Middle frontal gyrus (tissue), 1 donor: Measurements from ENCODE around the gene NRIP3.

Source experiments
- DNase-seq: peaks from one replicate; pipeline ENCODE4 v3.0.0-alpha.2; 2015; ENCODE audit warnings: low spot score; ENCODE audit errors: extremely low spot score

The NRIP3 gene

DNA sequence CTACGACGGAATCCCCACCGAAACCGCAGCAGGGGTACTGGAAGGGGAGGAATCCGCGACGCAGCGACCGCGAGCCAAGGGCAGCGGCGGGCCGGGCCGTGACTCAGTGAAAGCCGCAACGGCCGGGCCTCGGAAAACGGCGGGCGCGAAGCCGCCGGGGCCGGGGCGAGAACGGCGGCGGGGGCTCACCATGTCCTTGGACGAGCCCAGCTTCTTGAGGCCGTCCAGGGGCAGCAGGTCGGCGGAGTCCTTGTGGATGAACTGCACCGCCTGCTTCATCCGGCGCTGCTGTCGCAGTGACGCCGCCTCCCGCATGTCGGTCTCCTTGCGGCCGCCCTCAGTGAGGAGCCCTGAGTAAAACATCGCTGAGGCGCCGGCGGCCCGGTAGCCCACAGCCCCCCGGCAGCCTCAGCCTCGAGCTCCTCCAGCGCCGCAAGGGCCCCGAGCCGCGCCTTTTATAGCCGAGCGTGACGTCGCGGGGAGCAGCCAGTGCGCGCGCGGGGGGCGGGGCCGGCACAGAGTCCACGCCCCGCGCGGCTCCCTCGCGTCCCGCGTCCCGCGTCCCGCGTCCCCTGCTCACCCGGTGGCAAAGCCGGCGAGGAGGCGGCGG, at the start of gene NRIP3:
TSS of gene NRIP3 (minus strand) at position 429 of the 610 bp plus-strand sequence. CDS start at position 363, 66 bp downstream.
- peak; percentile 19 for DNase-seq

DNA sequence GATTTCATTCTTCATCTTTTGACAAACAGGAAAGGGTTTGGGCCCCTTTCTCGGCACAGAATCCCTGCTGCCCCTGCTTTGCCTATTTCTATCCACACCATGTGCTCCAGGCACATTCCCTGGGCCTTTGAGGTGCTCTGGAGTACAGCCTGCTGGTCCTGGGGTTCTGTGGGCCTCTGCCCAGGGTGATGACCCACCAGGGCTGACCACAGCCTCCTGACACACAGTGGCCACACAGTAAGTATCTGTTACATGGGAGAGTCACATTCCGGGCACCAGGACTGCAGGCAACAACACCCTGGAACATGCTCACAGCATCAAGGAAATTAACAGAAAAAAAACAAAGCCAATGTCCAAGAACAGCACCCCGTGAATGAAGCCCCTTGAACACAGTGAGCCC, 48.5 kb upstream of the NRIP3 start:
- no peak for DNase-seq

- DNase-seq = no peak
Observed at GRCh38 chr11:9049959-9050358, 46.2 kb upstream of the NRIP3 start.

- no peak for DNase-seq
Observed at GRCh38 chr11:9047964-9048523, 44.2 kb upstream of the NRIP3 start.

GRCh38 chr11:9046481-9046880, 42.7 kb upstream of the NRIP3 start:
- DNase-seq = no peak

- DNase-seq = no peak
Observed at GRCh38 chr11:9042488-9042887, 38.7 kb upstream of the NRIP3 start.

GRCh38 chr11:9041747-9042146, 37.9 kb upstream of the NRIP3 start:
- DNase-seq = no peak

DNA sequence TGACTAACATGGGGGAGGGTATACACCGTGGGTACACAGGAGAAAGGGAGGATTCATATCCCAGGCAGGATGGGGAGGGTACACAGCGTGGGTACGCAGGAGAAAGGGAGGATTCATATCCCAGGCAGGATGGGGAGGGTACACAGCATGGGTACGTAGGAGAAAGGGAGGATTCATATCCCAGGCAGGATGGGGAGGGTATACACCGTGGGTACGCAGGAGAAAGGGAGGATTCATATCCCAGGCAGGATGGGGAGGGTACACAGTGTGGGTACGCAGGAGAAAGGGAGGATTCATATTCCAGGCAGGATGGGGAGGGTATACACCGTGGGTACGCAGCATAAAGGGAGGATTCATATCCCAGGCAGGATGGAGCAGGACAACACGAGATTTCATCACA, 36.6 kb upstream of the NRIP3 start:
- DNase-seq = no peak

DNA sequence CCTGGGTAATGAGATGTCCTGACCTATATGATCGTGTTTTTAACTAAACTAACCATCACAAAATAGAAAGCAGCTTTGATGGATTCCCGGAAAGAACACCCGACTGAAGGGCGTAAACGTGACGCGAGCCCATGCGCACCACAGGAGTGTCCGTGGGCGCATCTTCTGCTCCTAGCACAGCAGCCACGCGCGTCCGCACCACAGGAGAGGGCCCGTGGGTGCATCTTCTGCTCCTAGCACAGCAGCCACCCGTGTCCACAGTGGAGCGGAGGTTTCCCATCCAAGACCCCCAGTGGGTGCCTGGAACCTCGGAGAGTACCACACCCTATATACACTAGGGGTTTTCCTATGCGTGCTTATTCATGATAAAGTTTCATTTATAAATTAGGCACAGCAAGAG, 36.1 kb upstream of the NRIP3 start:
- no peak for DNase-seq

DNA sequence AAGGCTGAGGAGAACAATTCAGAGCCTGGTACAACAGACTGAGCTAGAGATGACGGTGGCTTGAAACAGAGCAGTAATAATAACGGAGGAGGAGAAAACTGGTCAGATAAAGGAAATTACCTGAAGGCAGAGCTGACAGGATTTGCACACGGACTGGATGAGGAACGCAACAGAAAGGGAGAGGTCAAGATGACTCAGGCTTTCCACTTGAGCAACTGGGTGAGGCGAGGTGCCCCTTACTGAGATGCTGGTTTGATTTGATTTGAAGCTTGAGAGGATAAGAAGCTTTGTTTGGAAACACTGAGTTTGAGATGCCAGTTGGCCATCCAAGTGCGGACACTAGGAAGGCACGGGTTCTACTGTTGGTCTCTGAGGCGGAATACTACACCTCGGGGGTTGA, 35.4 kb upstream of the NRIP3 start:
- DNase-seq = no peak

- DNase-seq = no peak
Observed at GRCh38 chr11:9038541-9038940, 34.7 kb upstream of the NRIP3 start.

DNA sequence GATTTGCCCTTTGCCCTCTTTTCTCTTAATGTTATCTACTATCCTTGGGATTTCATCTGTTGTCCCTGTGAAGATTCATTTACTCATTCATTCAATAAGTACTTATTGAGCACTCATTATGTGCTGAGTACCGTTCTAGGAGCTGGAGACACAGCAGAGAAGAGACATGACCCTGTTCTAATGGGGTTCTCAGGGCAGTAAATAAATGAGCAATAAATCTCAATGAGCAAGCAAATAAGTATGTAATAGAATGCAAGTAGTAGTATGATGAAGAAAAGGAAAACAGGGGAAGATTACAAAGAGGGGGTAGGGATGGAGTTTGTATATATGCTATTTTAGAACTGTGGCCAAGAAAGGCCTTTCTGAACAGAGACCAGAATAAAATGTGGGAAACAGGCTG, 34.2 kb upstream of the NRIP3 start:
- DNase-seq = no peak

GRCh38 chr11:9037046-9037780, 33.4 kb upstream of the NRIP3 start:
- DNase-seq = no peak

DNA sequence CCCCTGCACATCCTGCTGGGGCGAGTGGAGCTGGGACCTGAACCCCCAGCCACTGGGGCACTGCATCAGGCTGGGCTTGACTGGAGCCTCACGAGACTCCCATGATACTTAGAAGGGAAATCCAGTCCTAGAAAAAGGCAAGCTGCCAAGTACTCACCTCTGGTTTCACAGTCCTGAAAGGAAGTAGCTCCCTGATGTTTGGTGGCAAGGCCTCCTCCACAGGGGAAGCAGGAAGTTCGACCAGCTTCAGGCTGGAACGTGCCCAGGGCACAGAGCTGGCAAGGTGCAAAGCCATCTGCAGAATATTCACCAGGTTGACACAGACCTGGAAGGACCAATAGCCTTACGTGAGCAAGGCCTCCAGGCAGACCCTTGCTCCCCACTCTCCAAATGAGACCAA, 26.8 kb upstream of the NRIP3 start:
- no peak for DNase-seq

DNA sequence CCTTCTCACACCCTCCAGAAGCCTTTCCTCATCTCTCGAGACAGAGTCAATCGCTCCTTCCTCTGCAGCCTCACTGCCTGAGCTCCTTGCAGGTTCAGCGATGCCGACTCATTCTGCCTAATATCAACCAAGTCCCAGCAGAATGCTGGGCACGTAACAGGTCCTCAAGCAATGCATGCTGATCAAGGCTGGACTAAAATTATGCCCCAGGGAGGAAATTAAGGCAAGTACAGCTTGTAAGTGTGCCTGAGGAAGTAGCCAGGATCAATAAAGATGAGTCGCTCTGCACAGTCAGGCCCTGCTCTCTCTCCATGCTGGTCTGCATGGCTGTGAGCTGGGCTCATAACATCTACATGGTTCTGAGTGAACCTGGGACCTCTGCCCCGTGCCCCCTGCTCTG, 25.6 kb upstream of the NRIP3 start:
- no peak for DNase-seq

GRCh38 chr11:9028581-9028980, 24.8 kb upstream of the NRIP3 start:
- DNase-seq = no peak

DNA sequence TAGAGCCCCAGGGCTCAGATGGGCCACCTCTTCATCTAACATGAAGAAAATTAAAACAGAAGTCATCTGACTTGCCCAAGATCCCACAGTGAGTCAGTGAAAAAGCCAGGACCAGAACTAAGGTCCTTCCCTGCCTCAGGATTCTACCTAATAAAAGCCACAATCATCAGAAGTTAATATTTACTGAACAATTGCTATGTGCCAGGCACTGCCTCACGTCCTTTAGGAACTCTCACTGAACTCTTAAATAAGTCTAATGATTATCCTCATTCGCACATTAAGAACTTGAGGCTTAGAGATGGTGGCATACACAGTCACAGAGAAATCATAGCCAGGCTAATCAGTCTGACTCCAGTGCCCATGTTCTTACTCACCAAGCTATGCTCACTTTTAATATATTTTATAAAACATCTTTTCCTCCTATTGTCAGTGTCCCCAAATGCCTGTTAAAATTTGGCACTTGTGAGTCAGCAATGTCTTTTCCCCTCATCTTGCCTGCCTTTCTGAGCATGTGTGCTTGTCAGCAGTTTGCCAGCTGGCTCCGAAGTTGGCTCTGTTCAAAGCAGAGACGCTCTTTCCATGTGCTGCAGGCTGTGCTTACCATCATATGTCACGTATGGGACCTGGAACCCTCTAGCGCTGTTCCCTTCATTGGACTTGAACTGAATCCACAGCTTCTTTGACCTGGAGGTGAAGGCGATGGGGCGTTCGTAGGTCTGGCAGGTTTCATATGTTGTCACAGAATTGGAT, 21.5 kb upstream of the NRIP3 start:
- no peak for DNase-seq

DNA sequence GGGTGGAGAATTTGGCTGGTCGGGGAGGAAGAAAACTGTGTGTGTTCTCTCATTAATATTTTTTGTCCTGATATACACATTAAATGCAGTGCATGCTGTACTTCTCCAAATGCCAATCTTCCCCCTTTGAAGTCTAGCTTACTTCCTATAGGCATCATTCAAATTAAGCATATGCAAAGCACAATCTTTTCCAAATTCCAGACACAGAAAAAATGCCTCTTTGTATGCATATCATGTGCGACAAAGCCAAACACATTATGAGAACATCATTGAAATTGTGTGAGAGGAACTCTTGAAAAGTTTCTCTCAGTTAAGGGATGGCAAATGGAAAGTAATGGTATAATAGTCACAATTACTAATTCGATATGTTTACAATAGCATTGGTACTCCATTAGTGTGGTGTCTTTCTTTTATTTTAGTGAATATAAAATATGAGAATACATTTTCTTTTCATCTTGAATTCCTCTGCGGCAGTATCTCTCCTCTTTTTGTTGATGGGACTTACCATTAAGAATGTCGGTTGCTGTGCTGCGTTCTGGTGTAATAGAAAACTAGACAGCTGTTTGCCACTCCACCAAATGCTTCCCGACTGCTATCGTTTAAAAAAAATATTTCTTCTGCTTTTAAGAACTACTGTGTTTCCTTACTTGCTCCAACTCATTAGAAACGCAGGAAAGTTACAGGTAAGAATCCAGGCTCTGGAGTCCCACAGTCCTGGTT, 19.3 kb upstream of the NRIP3 start:
- DNase-seq = no peak

GRCh38 chr11:9020916-9021315, 17.1 kb upstream of the NRIP3 start:
- no peak for DNase-seq

- no peak for DNase-seq
Observed at GRCh38 chr11:9019861-9020260, 16.1 kb upstream of the NRIP3 start.

DNA sequence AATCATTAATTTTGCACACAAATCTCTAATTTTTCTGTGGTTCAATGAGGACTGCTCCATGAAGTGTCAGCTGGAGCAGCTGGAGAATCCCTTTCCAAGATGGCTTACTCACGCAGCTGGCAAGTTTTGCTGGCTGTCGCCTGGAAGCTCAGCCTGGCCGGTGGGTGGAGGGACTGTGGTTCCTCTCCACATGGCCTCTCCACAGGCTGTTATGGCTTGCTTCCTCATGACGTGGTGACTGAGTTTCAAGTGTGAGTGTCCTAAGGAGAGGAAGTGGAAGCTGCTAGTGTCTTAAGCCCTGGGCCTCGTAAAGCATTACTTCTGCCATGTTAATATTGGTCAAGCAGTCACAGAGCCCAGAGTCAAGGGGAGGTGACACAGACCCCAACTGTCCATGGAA, 14.0 kb upstream of the NRIP3 start:
- no peak for DNase-seq
